SKM-1 treated with dmso at 0.1 percent for 144 hours (cell line): Measurements from ENCODE around the gene ZSCAN22.
"Not testable (repeated sequence)": the region's sequence is repeated elsewhere in the genome, so short reads cannot be mapped to it uniquely, and the experiment has no call there.

ENCODE experiments used
- DNase-seq: peaks from one replicate; lab custom pipeline; 2025; ENCODE audit not compliant: unreplicated experiment; lab: John Stamatoyannopoulos, UW

ZSCAN22 gene

DNA sequence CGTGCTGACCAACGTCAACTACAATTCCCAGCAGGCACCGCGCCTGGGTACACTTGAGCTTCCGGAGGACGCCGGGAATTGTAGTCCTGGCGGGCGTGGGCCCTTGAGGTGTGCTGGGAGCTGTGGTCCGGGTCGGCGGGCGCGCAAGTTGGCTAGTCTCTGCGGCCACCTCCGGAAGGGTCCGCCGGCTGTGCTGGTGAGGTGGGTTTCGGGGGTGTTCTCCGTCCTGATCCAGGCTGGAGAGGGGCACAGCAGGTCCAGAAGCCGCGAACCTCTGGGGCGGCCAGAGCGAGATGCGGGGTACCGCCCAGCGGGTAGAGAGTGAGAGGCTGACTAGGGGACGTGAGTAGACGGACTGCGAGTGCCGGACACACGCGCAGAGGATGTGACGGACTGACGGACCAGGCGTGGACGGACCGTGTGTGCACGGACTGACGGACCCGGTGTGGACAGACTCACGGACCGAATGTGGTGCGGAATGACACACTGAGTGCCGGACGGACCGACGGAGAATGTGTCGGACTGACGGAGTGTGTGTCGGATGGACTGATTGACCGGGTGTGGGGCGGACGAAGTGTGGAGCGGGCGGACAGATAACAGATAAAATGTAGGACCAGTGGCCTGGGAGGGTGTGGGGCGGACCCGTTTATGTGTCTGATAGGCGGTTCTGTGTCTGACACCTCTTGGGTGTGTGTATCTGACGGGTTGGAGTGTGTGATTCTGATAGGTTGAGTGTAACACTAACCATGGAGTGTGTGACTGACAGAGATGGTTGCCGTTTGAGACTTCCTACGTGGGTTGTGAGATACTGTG lies at the start of gene ZSCAN22:
ZSCAN22 (plus strand) TSS at position 81 of the 813 bp plus-strand sequence. CDS start 7,809 bp downstream, outside the sequence.
- DNase-seq = peak; percentile 77

DNA sequence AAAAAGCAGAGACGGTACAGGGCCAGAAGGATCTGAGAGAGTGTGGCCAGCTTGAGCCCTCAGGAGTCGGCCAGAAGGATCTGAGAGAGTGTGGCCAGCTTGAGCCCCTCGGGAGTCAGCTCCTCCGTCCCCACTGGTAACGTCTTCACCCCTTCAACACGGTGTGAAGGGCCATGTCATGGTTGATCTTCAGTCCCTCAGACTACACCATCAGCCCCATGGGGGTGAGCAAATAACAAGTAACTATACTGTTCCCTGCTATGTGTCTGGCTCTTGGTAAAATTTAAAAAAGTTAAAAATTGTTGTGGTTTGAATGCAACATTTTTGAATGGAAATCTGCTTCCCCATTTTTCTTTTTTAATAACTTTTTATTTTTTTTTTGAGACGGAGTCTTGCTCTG lies 49.6 kb upstream of the ZSCAN22 start:
- no peak for DNase-seq

DNA sequence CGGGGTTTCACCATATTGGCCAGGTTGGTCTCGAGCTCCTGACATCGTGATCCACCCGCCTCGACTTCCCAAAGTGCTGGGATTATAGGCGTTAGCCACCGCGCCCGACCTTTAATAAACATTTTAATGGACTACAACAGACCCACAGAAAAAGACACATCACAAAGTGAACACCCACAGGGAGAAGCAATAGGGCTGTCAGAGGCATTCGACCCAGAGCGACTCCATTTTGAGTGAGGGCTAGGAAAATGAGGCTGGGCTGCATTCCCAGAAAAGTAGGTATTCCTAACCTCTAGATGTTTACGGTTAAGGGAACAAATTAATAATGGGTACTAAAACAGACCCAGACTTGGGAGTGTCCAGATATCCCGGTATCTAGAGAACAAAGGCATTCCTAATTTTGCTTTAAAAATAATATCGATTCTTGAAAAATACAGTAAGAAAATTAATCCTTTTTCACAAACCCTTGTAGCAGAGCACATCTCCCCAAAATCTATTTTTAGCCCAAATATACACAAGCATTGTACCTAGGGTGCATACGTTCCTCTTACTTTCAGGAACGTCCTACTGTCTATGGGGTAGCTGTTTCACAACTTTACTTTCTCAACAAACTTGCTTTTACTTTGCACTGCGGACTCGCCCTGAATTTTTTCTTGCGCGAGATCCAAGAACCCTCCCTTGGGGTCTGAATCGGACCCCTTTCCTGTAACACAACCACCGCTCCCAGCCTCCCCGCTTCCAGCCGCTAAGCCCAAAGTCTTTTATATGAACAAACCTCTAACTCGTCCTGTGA lies 48.9 kb upstream of the ZSCAN22 start:
- no peak for DNase-seq

DNA sequence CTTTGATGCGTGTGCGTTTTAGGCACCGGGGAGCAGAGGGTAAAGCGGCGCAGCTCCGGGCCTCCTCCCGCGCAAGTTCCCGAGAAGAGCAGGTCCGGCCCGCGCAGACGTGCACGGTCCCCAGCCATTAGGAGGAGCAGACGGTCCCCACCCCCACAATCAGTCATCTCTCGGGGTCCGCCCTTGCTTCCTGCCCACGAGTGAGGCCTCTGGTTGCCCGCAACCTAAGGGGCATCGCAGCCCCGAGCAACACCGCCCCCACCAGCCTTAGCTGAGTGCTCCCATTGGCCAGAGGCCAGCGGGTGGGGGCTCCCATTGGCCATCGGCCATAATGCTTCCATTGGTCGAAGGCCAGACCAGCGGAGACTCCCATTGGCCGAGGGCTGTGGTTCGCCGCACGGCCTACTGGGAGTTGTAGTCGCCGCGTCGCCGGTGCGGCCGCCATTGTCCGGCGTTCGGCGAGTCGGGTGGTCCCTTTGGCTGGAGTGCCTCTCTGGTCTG lies 48.2 kb upstream of the ZSCAN22 start, which contains the start of gene ZNF8:
ZNF8 (plus strand) TSS at position 415 of the 501 bp plus-strand sequence. CDS start 127 bp downstream, outside the sequence.
- peak; percentile 80 for DNase-seq

DNA sequence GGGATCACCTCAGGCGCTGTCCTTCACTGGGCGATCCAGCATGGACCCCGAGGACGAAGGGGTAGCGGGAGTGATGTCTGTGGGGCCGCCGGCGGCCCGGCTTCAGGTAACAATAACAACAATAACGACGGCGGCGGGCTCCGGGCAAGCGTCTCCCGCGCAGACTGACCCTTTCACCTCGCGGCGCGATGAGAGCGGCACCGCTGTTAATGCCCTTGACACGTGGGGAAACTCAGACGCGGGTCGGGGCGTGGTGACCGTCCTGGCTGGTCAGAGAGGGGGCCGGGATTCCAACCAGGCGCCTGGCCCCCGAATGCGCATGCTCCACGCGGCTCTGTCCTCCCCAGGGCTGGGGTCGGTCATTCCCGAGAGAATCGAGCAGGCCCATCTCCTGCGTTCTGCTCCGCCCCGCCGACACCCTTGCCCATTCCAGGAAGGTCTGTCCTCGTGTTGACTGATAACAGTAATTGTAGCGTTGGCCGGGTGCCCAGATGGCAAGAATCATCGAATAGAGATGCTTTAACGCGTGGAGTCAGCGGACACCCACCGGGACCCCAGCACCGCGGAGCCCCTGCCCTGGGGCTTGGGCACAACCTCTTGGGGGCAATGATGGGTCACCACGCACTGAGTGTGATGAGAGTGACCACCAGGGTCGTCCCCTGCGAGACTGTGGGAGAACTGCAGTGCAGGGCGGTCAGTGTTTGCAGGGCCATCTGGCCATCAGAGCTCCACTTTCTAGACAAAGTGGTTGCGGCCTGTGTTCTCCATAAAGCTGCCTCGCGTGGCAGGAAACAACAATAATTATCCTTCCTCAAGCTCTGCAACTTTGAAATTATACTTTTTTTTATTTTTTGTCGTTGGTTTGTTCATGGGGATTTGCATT lies 47.5 kb upstream of the ZSCAN22 start:
- DNase-seq = no peak

DNA sequence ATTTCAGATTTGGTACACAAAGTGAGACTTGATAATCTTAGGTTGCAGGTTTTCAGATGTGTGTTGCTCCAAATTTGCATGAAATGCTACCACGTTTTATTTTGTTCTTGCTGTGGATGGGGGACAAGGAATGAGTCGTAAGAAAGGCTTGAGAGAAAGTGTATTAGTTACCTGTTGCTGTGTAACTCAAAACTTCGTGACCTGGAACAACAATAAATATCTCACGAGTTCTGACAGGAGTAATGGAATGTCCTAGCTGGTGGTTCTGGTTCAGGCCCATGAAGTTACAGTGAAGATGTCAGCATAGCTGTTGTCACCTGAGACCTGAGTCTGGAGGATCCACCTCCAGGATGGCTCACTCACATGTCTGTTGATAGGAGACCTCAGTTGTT lies 46.9 kb upstream of the ZSCAN22 start:
- DNase-seq = no peak

DNA sequence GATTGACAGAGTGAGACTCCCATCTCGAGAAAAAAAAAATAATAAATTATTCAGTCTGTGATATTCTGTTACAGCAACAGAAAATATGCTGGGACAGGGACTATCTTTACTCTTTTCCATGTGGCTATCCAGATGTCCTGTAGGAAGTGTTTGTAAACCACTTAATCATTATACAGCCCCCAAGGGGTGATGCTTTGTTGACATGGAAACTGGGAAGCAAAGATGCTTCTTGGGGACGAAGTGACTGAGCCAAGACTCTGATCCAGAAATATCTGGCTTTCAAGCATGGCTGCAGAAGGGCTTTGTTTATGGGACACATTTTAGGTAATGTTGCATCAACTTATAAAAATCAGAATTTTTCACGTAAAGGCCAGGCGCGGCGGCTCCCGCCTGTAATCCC lies 42.6 kb upstream of the ZSCAN22 start:
- no peak for DNase-seq

DNA sequence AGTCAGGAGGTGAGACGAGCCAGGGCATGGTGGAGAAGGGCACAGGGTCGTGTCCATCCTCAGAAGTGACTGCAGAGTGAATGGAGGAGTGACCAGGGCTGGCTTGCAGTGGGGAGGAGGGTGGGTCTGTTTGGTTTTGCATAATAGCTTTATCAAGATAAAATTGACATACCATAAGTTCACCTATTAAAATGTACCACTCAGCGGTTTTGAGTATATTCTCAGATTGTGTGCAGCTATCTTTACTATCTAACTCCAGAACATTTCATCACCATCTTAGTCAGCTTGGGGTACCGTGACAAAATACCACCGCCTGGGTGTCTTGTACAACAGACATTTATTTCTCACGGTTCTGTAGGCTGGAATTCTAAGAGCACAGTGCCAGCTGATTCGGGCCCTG lies 34.9 kb upstream of the ZSCAN22 start:
- no peak for DNase-seq

DNA sequence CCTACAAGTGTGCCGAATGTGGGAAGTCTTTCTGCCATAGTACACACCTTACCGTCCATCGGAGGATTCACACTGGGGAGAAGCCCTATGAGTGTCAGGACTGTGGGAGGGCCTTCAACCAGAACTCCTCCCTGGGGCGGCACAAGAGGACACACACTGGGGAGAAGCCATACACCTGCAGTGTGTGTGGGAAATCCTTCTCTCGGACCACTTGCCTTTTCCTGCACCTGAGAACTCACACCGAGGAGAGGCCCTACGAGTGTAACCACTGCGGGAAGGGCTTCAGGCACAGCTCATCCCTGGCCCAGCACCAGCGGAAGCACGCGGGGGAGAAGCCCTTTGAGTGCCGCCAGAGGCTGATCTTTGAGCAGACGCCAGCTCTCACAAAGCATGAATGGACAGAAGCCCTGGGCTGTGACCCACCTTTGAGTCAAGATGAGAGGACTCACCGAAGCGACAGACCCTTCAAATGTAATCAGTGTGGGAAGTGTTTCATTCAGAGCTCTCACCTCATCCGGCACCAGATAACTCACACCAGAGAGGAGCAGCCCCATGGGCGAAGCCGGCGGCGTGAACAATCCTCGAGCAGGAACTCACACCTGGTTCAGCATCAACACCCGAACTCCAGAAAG lies 31.9 kb upstream of the ZSCAN22 start:
- DNase-seq = no peak

DNA sequence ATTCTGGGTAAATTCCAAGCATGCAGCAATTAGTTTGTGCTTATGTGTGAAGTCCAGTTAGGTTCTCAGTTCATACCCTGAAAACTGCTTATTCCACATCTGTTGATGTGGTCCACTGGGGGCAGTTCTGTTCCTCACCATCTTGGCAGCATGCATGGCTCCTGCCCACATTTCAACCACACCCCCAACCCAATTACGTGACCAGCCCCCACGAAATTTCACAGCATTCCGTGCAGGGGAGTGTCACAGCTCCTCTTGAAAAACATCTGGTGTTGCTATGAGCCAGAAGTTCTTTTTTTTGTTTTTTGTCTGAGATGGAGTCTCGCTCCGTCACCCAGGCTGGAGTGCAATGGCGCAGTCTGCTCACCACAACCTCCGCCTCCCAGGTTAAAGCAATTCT lies 30.7 kb upstream of the ZSCAN22 start:
- no peak for DNase-seq

DNA sequence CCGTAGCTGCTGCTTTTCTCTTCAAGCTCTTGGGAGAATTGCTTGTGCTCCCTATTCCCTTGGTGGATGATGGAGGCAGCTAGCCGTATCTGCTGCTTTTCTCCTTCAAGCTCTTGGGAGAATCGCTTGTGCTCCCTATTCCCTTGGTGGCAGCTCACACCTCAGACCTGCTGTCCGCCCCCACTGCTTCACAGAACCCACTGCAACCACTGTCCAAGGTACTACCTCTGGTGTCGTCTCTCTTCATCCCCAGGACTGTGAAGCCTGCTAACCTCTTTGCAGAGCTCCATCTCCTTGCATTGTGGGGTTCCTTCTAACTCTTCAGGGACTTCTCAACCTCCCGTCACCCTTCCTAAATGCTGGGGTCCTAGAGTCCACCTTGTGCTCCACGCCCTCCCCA lies 26.2 kb upstream of the ZSCAN22 start:
- DNase-seq = no peak

DNA sequence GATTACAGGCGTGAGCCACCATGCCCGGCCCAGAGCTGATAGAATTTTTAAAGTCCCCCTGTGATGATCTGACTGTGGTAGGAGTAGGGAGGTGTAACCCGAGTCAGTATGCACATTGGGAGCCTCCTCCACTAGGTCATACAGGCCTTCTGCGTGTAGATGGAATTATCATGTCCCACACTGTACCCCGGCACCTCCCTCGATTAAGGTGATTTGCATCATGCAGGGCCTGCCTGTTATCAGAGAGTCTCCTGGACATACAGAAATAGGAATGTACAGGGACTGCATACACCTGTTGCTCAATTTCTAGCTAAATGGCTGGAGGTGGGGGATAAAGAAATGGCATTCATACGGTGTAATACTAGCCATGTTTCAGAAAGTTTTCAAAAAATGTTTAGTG lies 22.5 kb upstream of the ZSCAN22 start:
- no peak for DNase-seq

DNA sequence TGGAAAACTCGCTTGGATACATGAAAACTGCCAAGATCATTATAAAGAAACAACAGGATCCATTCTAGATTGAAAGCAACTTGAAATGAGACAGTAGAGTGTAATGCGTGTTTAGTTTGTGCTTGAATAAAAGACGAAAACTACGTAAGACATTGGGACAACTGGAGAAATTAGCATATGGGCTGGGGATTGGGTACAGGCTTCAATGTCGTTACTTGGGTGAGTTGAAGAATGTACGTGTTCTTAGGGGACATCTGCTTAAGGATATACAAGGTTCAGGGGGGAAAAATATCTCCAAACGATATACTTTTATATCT lies 22.1 kb upstream of the ZSCAN22 start:
- no peak for DNase-seq

DNA sequence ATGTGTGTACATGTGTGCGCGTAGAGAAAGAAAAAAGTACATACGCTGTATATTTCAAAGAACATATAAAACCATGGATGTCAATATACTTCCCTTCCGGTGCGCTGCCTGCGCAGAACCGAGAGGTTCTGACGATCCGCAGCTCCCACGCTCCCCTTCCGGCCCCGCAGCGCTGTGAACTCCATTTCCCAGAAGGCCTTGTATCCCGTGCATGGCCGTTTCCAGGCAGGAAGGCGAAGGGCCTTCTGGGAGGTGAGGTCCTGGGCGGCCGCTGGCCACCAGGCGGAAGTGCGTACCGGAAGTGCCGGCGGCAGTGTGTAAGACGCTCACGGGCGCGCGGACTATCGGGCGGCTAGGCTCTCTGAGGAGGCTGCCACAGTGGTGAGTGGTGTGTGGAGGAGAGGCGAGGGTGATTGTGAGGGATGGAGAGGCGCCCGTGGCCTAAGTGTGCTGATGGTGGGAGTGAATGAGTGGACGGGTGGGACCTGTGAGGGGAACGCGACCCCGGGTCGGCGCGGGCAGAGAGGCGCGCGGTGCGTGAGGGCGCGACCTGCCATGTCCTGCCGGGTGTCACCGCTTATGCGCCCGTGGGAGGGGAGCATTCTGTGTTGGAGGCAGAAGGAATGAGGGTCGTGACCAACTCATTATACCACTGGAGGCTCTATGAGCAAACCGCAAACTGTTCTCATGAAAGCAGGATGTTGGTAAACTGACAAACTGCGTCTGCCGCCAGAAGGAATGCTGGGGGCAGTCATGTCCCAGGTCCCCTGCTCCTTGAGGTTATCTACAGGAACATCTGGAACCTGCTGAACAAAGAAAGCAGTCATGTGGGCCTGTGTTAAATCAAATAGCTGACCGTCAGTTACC lies 21.5 kb upstream of the ZSCAN22 start, which contains the start of gene ERVK3-1:
ERVK3-1 (plus strand) TSS at position 313 of the 867 bp plus-strand sequence. CDS start 6,792 bp downstream, outside the sequence.
- peak; percentile 87 for DNase-seq

DNA sequence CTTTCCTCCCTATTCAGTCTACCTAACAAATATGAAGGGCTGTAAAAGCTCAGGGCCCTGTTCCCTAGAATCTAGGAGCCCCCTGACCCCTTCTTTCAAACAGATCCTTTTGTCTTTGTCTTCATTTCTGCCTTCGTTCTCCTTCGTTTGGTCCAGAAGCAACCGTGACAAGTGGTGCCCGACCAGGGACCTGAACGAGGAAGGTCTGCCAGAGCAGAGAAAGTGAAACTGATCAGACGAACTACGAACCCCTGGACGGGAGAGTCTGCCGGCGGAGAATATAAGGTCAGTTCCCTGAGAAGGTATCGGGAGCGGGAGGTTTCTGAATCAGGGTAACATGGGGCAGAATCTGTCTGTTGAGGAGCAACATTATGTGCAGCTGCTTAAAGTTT lies 20.9 kb upstream of the ZSCAN22 start:
- no peak for DNase-seq

DNA sequence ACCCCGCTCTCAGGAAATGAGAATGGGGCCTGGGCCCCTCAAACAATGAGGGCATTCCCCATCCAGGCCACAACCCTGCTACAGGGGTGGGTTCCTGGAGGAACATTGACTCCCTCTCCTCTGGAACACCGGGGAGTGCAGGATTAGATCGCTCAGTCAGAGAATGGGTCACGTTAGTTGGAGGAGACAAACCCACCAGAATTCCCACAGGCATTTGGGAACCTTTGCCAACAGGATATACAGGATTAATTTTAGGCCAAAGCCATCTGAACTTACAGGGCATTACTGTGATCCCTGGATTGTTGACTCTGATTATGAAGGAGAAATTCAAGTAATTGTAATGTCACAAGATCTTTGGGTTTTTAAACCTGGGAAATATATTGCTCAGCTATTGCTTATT lies 19.1 kb upstream of the ZSCAN22 start:
- no peak for DNase-seq

DNA sequence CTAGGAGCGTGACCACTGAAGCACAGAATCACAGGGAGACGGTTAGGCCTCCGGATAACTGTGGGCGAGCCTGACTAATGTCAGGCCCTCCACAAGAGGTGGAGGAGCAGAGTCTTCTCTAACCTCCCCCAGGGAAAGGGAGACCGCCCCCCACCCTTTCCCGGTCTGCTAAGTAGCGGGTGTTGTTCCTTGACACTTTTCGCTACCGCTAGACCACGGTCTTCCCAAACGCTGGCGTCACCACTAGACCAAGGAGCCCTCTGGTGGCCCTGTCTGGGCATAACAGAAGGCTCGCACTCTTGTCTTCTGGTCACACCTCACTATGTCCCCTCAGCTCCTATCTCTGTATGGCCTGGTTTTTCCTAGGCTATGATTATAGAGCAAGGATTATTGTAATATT lies 16.1 kb upstream of the ZSCAN22 start:
- not testable (repeated sequence) for DNase-seq

DNA sequence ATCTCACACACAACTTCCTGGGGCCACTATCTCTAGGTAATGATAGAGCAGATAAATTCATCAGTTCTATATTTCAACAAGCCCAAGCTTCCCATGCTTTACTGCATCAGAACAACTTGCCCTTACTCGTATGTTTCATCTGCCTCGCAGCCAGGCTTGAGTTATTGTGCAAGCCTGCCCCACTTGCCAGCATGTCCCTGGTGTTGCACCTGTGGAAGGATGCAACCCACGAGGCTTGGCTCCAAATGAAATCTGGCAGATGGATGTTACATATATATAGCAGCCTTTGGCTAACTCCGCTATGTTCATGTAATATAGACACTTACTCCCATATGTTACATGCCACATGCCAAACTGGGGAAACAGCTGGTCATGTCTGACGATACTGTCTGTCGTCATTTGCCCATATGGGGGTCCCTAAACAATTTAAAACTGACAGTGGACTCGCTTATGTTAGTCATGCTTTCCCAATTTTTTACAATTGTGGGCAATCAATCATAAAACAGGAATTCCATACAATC lies 15.4 kb upstream of the ZSCAN22 start:
- DNase-seq = no peak

DNA sequence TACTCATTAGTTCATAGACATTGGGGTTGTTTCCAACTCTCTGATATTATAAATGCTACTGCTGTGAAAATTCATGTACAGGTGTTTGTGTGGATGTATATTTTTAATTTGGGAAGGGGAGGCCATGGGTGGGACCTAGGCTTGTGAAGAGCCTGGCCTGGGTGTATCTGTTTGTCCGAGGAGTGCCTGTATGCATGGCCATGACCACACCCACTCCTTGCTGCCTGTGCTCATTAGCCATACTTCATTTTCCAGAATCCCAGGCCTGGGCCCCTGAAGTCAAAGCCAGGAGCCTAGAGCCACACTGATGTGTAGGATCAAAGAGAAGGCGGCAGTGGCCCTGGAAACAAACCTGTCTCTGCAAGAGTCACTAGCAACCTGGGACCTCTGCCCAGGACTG lies 11.2 kb upstream of the ZSCAN22 start:
- no peak for DNase-seq
